Liver (tissue), 9 donors: ENCODE results near the gene FGFR4. TPM values are rescaled to one million over a fixed set of nuclear protein-coding genes. Genes with fewer than 3 reads are reported as not detected.

Experiments used
- DNase-seq: peaks from one replicate; pipeline ENCODE4 v3.0.0-alpha.2; 2017; ENCODE audit warnings: low spot score
- H3K27ac ChIP-seq, 2 donors: one replicate each; pipeline ENCODE4 v1.7.0; 2013; ENCODE audit warnings: inconsistent platforms in 2 of 2, low read length in 2 of 2, control low read depth in 1 of 2, low read depth in 1 of 2, mild to moderate bottlenecking in 1 of 2
- H3K27me3 ChIP-seq, 4 donors: one replicate each; pipeline versions ENCODE4 v1.6.1 to v1.7.0; 2013; ENCODE audit warnings: low read length in 3 of 4, inconsistent platforms in 1 of 4, mild to moderate bottlenecking in 1 of 4, moderate library complexity in 1 of 4; ENCODE audit not compliant: control insufficient read depth in 4 of 4, insufficient read depth in 4 of 4
- H3K36me3 ChIP-seq, 4 donors: one replicate each; pipeline versions ENCODE4 v1.6.1 to v1.7.0; 2013; ENCODE audit warnings: low read length in 3 of 4, mild to moderate bottlenecking in 3 of 4, low read depth in 1 of 4, moderate library complexity in 1 of 4; ENCODE audit not compliant: control insufficient read depth in 4 of 4, insufficient read depth in 3 of 4
- H3K4me1 ChIP-seq, 4 donors: one replicate each; pipeline versions ENCODE4 v1.6.1 to v1.7.0; 2013; ENCODE audit warnings: low read length in 3 of 4, mild to moderate bottlenecking in 3 of 4, moderate library complexity in 1 of 4; ENCODE audit not compliant: control insufficient read depth in 4 of 4, insufficient read depth in 4 of 4
- H3K4me3 ChIP-seq, 3 donors: one replicate each; pipeline versions ENCODE4 v1.6.1 to v1.7.0; 2013; ENCODE audit warnings: low read length in 3 of 3, control low read depth in 1 of 3, low read depth in 1 of 3, mild to moderate bottlenecking in 1 of 3
- H3K9ac ChIP-seq, 2 donors: one replicate each; pipeline ENCODE4 v1.7.0; 2013; ENCODE audit warnings: low read length in 2 of 2, mild to moderate bottlenecking in 2 of 2, moderate library complexity in 2 of 2, control low read depth in 1 of 2, low read depth in 1 of 2
- H3K9me3 ChIP-seq, 4 donors: one replicate each; pipeline versions ENCODE4 v1.6.1 to v1.7.0; 2013; ENCODE audit warnings: low read length in 3 of 4; ENCODE audit not compliant: control insufficient read depth in 4 of 4
- ATF3 ChIP-seq: IDR thresholded peaks from 2 replicates; pipeline ENCODE4 v1.6.1; 2016; ENCODE audit warnings: antibody characterized with exemption
- CTCF ChIP-seq: fragments of 150-350 bp; IDR thresholded peaks from 2 replicates; pipeline ENCODE4 v1.5.1; 2017; ENCODE audit warnings: improper control_type of control experiment, low read depth, low read length; ENCODE audit not compliant: missing input control
- EGR1 ChIP-seq, 2 donors: IDR thresholded peaks; 2 replicates each; pipeline ENCODE4 v1.6.1; 2016 to 2018; ENCODE audit warnings: antibody characterized with exemption in 2 of 2, low read depth in 2 of 2
- FOXA1 ChIP-seq: IDR thresholded peaks from 2 replicates; pipeline ENCODE4 v1.6.1; 2016; ENCODE audit warnings: antibody characterized with exemption
- FOXA2 ChIP-seq: IDR thresholded peaks from 2 replicates; pipeline ENCODE4 v1.6.1; 2016; ENCODE audit warnings: antibody characterized with exemption
- GABPA ChIP-seq, 2 donors: IDR thresholded peaks in 1 of 2; conservative IDR thresholded peaks in 1 of 2; 2 replicates each; pipeline ENCODE4 v1.6.1; 2016; ENCODE audit warnings: antibody characterized with exemption in 2 of 2, mild to moderate bottlenecking in 1 of 2, moderate library complexity in 1 of 2
- HNF4A ChIP-seq, 2 donors: conservative IDR thresholded peaks; 2 replicates each; pipeline ENCODE4 v1.6.1; 2016; ENCODE audit warnings: antibody characterized with exemption in 2 of 2, mild to moderate bottlenecking in 2 of 2
- HNF4G ChIP-seq: IDR thresholded peaks from 2 replicates; pipeline ENCODE4 v1.6.1; 2016; ENCODE audit warnings: antibody characterized with exemption
- JUND ChIP-seq, 2 donors: IDR thresholded peaks; 2 replicates each; pipeline ENCODE4 v1.6.1; 2016; ENCODE audit warnings: antibody characterized with exemption in 2 of 2
- MAX ChIP-seq: IDR thresholded peaks from 2 replicates; pipeline ENCODE4 v1.6.1; 2016; ENCODE audit warnings: antibody characterized with exemption
- RAD21 ChIP-seq, 2 donors: IDR thresholded peaks; 2 replicates each; pipeline ENCODE4 v1.6.1; 2016; ENCODE audit warnings: antibody characterized with exemption in 2 of 2, mild to moderate bottlenecking in 2 of 2
- REST ChIP-seq: IDR thresholded peaks from 2 replicates; pipeline ENCODE4 v1.6.1; 2016; ENCODE audit warnings: antibody characterized with exemption, mild to moderate bottlenecking
- RXRA ChIP-seq, 2 donors: IDR thresholded peaks; 2 replicates each; pipeline ENCODE4 v1.6.1; 2017 to 2018; ENCODE audit warnings: antibody characterized with exemption in 2 of 2, mild to moderate bottlenecking in 1 of 2
- SP1 ChIP-seq: IDR thresholded peaks from 2 replicates; pipeline ENCODE4 v1.6.1; 2018; ENCODE audit warnings: antibody characterized with exemption, mild to moderate bottlenecking
- TAF1 ChIP-seq: conservative IDR thresholded peaks from 2 replicates; pipeline ENCODE4 v1.6.1; 2016; ENCODE audit warnings: antibody characterized with exemption, mild to moderate bottlenecking
- YY1 ChIP-seq: IDR thresholded peaks from 2 replicates; pipeline ENCODE4 v1.6.1; 2016; ENCODE audit warnings: antibody characterized with exemption, mild to moderate bottlenecking
- WGBS: extraction: QIAGEN DNeasy Blood & Tissue Kit; methylation state at CpG from one replicate; pipeline ENCODE4 v1.1.7; 2013; 5-methylcytosine and 5-hydroxymethylcytosine counted together
- polyA plus RNA-seq, 2 donors: library from polyadenylated mRNA; stranded (reverse) in 1 of 2; unstranded in 1 of 2; fragments of 200-250 nt in 1 of 2; fragments of >200 nt in 1 of 2; fragmentation: Nextera tagmentation in 1 of 2; extraction: Ambion mirVana in 1 of 2; gene quantifications; one replicate each; pipeline versions ENCODE4 v1.2.1 to v1.2.3, GENCODE V29; 2013 to 2015
- total RNA-seq, 2 donors: library from RNA; depleted of rRNA; stranded (reverse); fragments of >200 nt; gene quantifications; one replicate each; pipeline ENCODE4 v1.2.3, GENCODE V29; 2014
- donor health status: healthy.
- donor health status: healthy.
- donor health status: healthy.
- donor health status: healthy.
- donor health status: healthy.

The FGFR4 gene
- total and polyA plus RNA-seq, 4 donors = 42.3 to 72.6 (median 56.3) TPM

GRCh38 chr5:177036921-177037320 lies 49.8 kb upstream of the FGFR4 start:
- H3K4me1 ChIP-seq = no peaks in the 10 kb centered on the region
- TF ChIP-seq HNF4A (conservative IDR thresholded peaks at IDR 0.05) (no peak), MAX (no peak), HNF4G (no peak), RAD21 (IDR thresholded peaks at IDR 0.05) (no peak), RXRA (IDR thresholded peaks at IDR 0.05) (no peak), CTCF (no peak), JUND (IDR thresholded peaks at IDR 0.05) (no peak), ATF3 (no peak), FOXA1 (no peak), TAF1 (no peak), FOXA2 (no peak)
- WGBS = 94% methylated on average over 5 of the region's 5 CpGs

GRCh38 chr5:177040814-177041420 lies 45.8 kb upstream of the FGFR4 start:
- Histone ChIP-seq H3K9ac (no peak overlapping the region), H3K4me1 (no peaks in the 10 kb centered on the region), H3K36me3 (peaks cover 3 to 28% (median 14%) of the 10 kb centered on the region in 4 donors), H3K27me3 (no peaks in the 10 kb centered on the region), H3K27ac (no peak overlapping the region), H3K9me3 (no peaks in the 10 kb centered on the region), H3K4me3 (no peak overlapping the region)
- TF ChIP-seq TAF1 (no peak), SP1 (no peak), HNF4A (conservative IDR thresholded peaks at IDR 0.05) (no peak), MAX (no peak), GABPA (IDR thresholded peaks at IDR 0.05 in 1 of 2, conservative IDR thresholded peaks at IDR 0.05 in 1 of 2) (no peak), HNF4G (no peak), RXRA (IDR thresholded peaks at IDR 0.05) (no peak), YY1 (no peak), FOXA2 (no peak)
- no peak for DNase-seq
- 92% methylated on average over 3 of the region's 3 CpGs for WGBS

More at GRCh38 chr5:177036921-177037320, 49.8 kb upstream of the FGFR4 start:
- no peak overlapping the region for H3K9ac ChIP-seq
- H3K4me3 ChIP-seq = no peak overlapping the region
- H3K36me3 ChIP-seq = peaks cover 0 to 10% (median 3%) of the 10 kb centered on the region in 4 donors
- no peaks in the 10 kb centered on the region for H3K27me3 ChIP-seq
- H3K27ac ChIP-seq = no peak overlapping the region
- no peaks in the 10 kb centered on the region for H3K9me3 ChIP-seq
- DNase-seq = no peak

GRCh38 chr5:177041936-177042335 lies 44.8 kb upstream of the FGFR4 start:
- WGBS = 98% methylated on average over 2 of the region's 2 CpGs
- Histone ChIP-seq H3K4me3 (no peak overlapping the region), H3K36me3 (peaks cover 3 to 28% (median 16%) of the 10 kb centered on the region in 4 donors), H3K4me1 (no peaks in the 10 kb centered on the region), H3K27me3 (no peaks in the 10 kb centered on the region), H3K9me3 (no peaks in the 10 kb centered on the region), H3K27ac (no peak overlapping the region), H3K9ac (no peak overlapping the region)
- no peak for DNase-seq
- TF ChIP-seq CTCF (no peak), RAD21 (IDR thresholded peaks at IDR 0.05) (no peak), MAX (no peak), SP1 (no peak), EGR1 (IDR thresholded peaks at IDR 0.05; ENCODE audit: low read depth in 2 of 2) (no peak), REST (no peak)
